OCI-LY7 (cell line): ENCODE measurements around the gene AKR7A2.

ENCODE experiments used
- CTCF ChIP-seq: fragments of 200-600 bp; sonication (generic); conservative IDR thresholded peaks from 2 replicates; pipeline ENCODE4 v1.5.1; 2014; ENCODE audit warnings: mild to moderate bottlenecking, antibody characterized with exemption, low read length, moderate library complexity, mixed read lengths
- EZH2phosphoT487 ChIP-seq: fragments of 200-600 bp; sonication (generic); IDR thresholded peaks from 2 replicates; pipeline ENCODE4 v1.6.1; 2018; ENCODE audit warnings: low read depth, borderline replicate concordance, mild to moderate bottlenecking, mixed run types, antibody characterized with exemption, low read length, moderate library complexity, mixed read lengths

GRCh38 chr1:19351873-19352272, 39.9 kb upstream of the AKR7A2 start:
- no peak for TF ChIP-seq CTCF
- no peak for TF ChIP-seq EZH2phosphoT487
